AG04450 (cell line): ENCODE data around the gene ST6GAL1. TPM values are rescaled to one million over a fixed set of nuclear protein-coding genes. Genes with fewer than 3 reads are reported as not detected.

ENCODE experiments used
- CTCF ChIA-PET: fragments of 300-600, 350-600 bp; formaldehyde crosslinking; extraction: SDS; loops from one replicate; lab custom pipeline; 2022; ENCODE audit warnings: antibody characterized with exemption, inconsistent platforms; lab: Charles Lee
- POLR2A ChIA-PET: fragments of 350-600 bp; formaldehyde crosslinking; extraction: SDS; loops from one replicate; lab custom pipeline; 2021; ENCODE audit warnings: antibody characterized with exemption, inconsistent platforms; lab: Yijun Ruan, JAX
- DNase-seq: peaks from one replicate; pipeline ENCODE4 v3.0.0-alpha.2; 2011; ENCODE audit warnings: low read depth, low spot score
- H3K27ac ChIP-seq: one replicate; pipeline ENCODE4 v1.5.1; 2012; ENCODE audit warnings: low read depth, low read length, control low read depth
- H3K27me3 ChIP-seq: one replicate; pipeline ENCODE4 v1.6.0; 2012; ENCODE audit warnings: low read length; ENCODE audit not compliant: control insufficient read depth, insufficient read depth
- H3K4me3 ChIP-seq: 2 replicates; pipeline ENCODE4 v1.5.1; 2011; ENCODE audit warnings: mild to moderate bottlenecking, low read depth, low read length, control low read depth
- H3K9me3 ChIP-seq: 2 replicates; pipeline ENCODE4 v1.5.1; 2012; ENCODE audit warnings: low read length; ENCODE audit not compliant: control insufficient read depth, insufficient read depth
- CTCF ChIP-seq: IDR thresholded peaks from 2 replicates; pipeline ENCODE4 v1.5.1; 2011; ENCODE audit warnings: low read depth, low read length, control low read depth, inconsistent platforms
- polyA plus RNA-seq: library from polyadenylated mRNA; depleted of rRNA; stranded (reverse); fragments of >200 nt; gene quantifications from 2 replicates; pipeline ENCODE4 v1.2.3, GENCODE V29; 2011

ST6GAL1 gene
- polyA plus RNA-seq, 1 experiment: 11.8 TPM

GRCh38 chr3:187026317-187026670, 96.0 kb downstream of the ST6GAL1 start:
- ChIA-PET POLR2A (no interaction called here), CTCF (interaction anchor here (1.3 kb wide), 1 partner anchor 87 kb away, joined by 3 read pairs; no protein-coding TSS in a partner anchor)
- H3K27ac ChIP-seq: no peak overlapping the region
- no peak overlapping the region for H3K4me3 ChIP-seq
- no peaks in the 10 kb centered on the region for H3K27me3 ChIP-seq
- no peaks in the 10 kb centered on the region for H3K9me3 ChIP-seq
- no peak for TF ChIP-seq CTCF
- no peak for DNase-seq

GRCh38 chr3:187027531-187028278, 97.4 kb downstream of the ST6GAL1 start:
- POLR2A ChIA-PET: no interaction called here
- Histone ChIP-seq H3K27ac (no peak overlapping the region), H3K27me3 (no peaks in the 10 kb centered on the region), H3K4me3 (no peak overlapping the region), H3K9me3 (no peaks in the 10 kb centered on the region)
- CTCF ChIA-PET: no interaction called here
- no peak for DNase-seq
- no peak for TF ChIP-seq CTCF

- POLR2A ChIA-PET: no interaction called here
Measured at GRCh38 chr3:187031934-187032333, 101.6 kb downstream of the ST6GAL1 start.

GRCh38 chr3:187036394-187036793, 106.1 kb downstream of the ST6GAL1 start:
- ChIA-PET CTCF (no interaction called here), POLR2A (no interaction called here)
- Histone ChIP-seq H3K9me3 (no peaks in the 10 kb centered on the region), H3K4me3 (no peak overlapping the region), H3K27me3 (no peaks in the 10 kb centered on the region), H3K27ac (no peak overlapping the region)
- no peak for TF ChIP-seq CTCF
- no peak for DNase-seq

More at GRCh38 chr3:187031934-187032333, 101.6 kb downstream of the ST6GAL1 start:
- Histone ChIP-seq H3K27ac (no peak overlapping the region), H3K27me3 (no peaks in the 10 kb centered on the region), H3K9me3 (no peaks in the 10 kb centered on the region), H3K4me3 (no peak overlapping the region)
- TF ChIP-seq CTCF: no peak
- no peak for DNase-seq
- CTCF ChIA-PET: interaction anchor here (1.1 kb wide), 1 partner anchor 107 kb away, joined by 3 read pairs; the partner anchor contains the start of gene RPL39L

GRCh38 chr3:187039100-187039722, 108.9 kb downstream of the ST6GAL1 start:
- ChIA-PET POLR2A (no interaction called here), CTCF (interaction anchor here (0.6 kb wide), 1 partner anchor 73 kb away, joined by 3 read pairs; no protein-coding TSS in a partner anchor)
- no peak for TF ChIP-seq CTCF
- H3K27me3 ChIP-seq: no peaks in the 10 kb centered on the region
- no peak for DNase-seq
- no peaks in the 10 kb centered on the region for H3K9me3 ChIP-seq
- H3K27ac ChIP-seq: no peak overlapping the region
- no peak overlapping the region for H3K4me3 ChIP-seq
